Measurements from ENCODE around the gene HSPG2.
A peak's percentile ranks its signal among the peaks of the same experiment; 100 is the strongest.

Gene HSPG2

GRCh38 chr1:21861602-21862429 lies 75.3 kb downstream of the HSPG2 start:
- DNase-seq = no peak

- DNase-seq = no peak
Measured at GRCh38 chr1:21860971-21861370, 76.1 kb downstream of the HSPG2 start.

GRCh38 chr1:21859669-21860179 lies 77.4 kb downstream of the HSPG2 start:
- no peak for DNase-seq

- no peak for DNase-seq
Measured at GRCh38 chr1:21857840-21858670, 79.1 kb downstream of the HSPG2 start.

GRCh38 chr1:21857142-21857839 lies 79.8 kb downstream of the HSPG2 start:
- DNase-seq = no peak

GRCh38 chr1:21855257-21856096 lies 81.6 kb downstream of the HSPG2 start:
- DNase-seq = no peak

GRCh38 chr1:21854751-21855131 lies 82.4 kb downstream of the HSPG2 start:
- no peak for DNase-seq

- DNase-seq = no peak
Measured at GRCh38 chr1:21854090-21854750, 82.9 kb downstream of the HSPG2 start.

GRCh38 chr1:21853131-21853427 lies 84.0 kb downstream of the HSPG2 start:
- no peak for DNase-seq

- DNase-seq = peak in 1 of 5 donors; percentile 18
Measured at GRCh38 chr1:21852282-21853130, 84.6 kb downstream of the HSPG2 start.

- DNase-seq = no peak
Measured at GRCh38 chr1:21851430-21852250, 85.5 kb downstream of the HSPG2 start.

GRCh38 chr1:21849909-21850576 lies 87.1 kb downstream of the HSPG2 start:
- DNase-seq = no peak

- no peak for DNase-seq
Measured at GRCh38 chr1:21848524-21849174, 88.5 kb downstream of the HSPG2 start.

- DNase-seq = no peak
Measured at GRCh38 chr1:21847223-21848205, 89.6 kb downstream of the HSPG2 start.

- DNase-seq = no peak
Measured at GRCh38 chr1:21845646-21846641, 91.2 kb downstream of the HSPG2 start.

- no peak for DNase-seq
Measured at GRCh38 chr1:21843996-21844395, 93.1 kb downstream of the HSPG2 start.

Data from T-helper 1 cell (primary cell).